Peyer's patch (tissue), 4 donors: ENCODE measurements around the gene PDE4D. TPM values are rescaled to one million over a fixed set of nuclear protein-coding genes. Genes with fewer than 3 reads are reported as not detected.

Experiments used
- DNase-seq, 3 donors: peaks; one replicate each; pipeline ENCODE4 v3.0.0-alpha.2; 2017 to 2019
- H3K27ac ChIP-seq, 4 donors: fragments of 200-600 bp; sonication (generic); one replicate each; pipeline ENCODE4 v1.5.1; 2016 to 2019
- H3K27me3 ChIP-seq, 2 donors: fragments of 200-600 bp; sonication (generic); one replicate each; pipeline ENCODE4 v1.5.1; 2019
- H3K36me3 ChIP-seq, 3 donors: fragments of 200-600 bp; sonication (generic); one replicate each; pipeline ENCODE4 v1.5.1; 2016 to 2019
- H3K4me1 ChIP-seq, 4 donors: fragments of 200-600 bp; sonication (generic); one replicate each; pipeline ENCODE4 v1.5.1; 2016 to 2019
- H3K4me3 ChIP-seq, 4 donors: fragments of 200-600 bp; sonication (generic); 1 replicate in 3 of 4; 2 replicates in 1 of 4; pipeline ENCODE4 v1.5.1; 2016 to 2019; ENCODE audit warnings: mild to moderate bottlenecking in 1 of 4
- H3K9me3 ChIP-seq, 4 donors: fragments of 200-600 bp; sonication (generic); one replicate each; pipeline ENCODE4 v1.5.1; 2016 to 2019; ENCODE audit warnings: mild to moderate bottlenecking in 1 of 4
- CTCF ChIP-seq, 6 experiments: fragments of 450-650 bp in 4 of 6; fragments of 200-600 bp in 2 of 6; sonication (generic) in 1 of 6; IDR thresholded peaks; one replicate each; pipeline ENCODE4 v1.5.1; 2017 to 2019; ENCODE audit warnings: antibody characterized with exemption in 6 of 6, mild to moderate bottlenecking in 3 of 6, moderate library complexity in 1 of 6
- POLR2A ChIP-seq, 2 donors: fragments of 450-650 bp; IDR thresholded peaks; one replicate each; pipeline ENCODE4 v1.5.1; 2017; ENCODE audit warnings: antibody characterized with exemption in 2 of 2, mild to moderate bottlenecking in 2 of 2, moderate library complexity in 2 of 2
- total RNA-seq, 4 donors: library from RNA; depleted of rRNA; stranded (reverse); fragments of >200 nt; gene quantifications; one replicate each; pipeline ENCODE4 v1.1.0, GENCODE V29; 2016

PDE4D gene
- total RNA-seq, 4 donors from 2014 or later: 19.8 to 89.1 (median 43.9) TPM

GRCh38 chr5:59622848-59623247, 270.7 kb downstream of the PDE4D start:
- H3K4me1 ChIP-seq: no peaks in the 10 kb centered on the region
- DNase-seq: no peak
- no peak overlapping the region for H3K4me3 ChIP-seq
- no peaks in the 10 kb centered on the region for H3K9me3 ChIP-seq
- TF ChIP-seq CTCF (IDR thresholded peaks at IDR 0.05): no peak
- TF ChIP-seq POLR2A (IDR thresholded peaks at IDR 0.05): no peak
- no peak overlapping the region for H3K27ac ChIP-seq
- H3K27me3 ChIP-seq: no peaks in the 10 kb centered on the region
- H3K36me3 ChIP-seq: no peaks in the 10 kb centered on the region

GRCh38 chr5:59621477-59621876, 272.0 kb downstream of the PDE4D start:
- TF ChIP-seq CTCF (IDR thresholded peaks at IDR 0.05) (no peak), POLR2A (IDR thresholded peaks at IDR 0.05) (no peak)
- H3K9me3 ChIP-seq: no peaks in the 10 kb centered on the region
- H3K4me3 ChIP-seq: no peak overlapping the region
- no peaks in the 10 kb centered on the region for H3K4me1 ChIP-seq
- no peaks in the 10 kb centered on the region for H3K36me3 ChIP-seq
- DNase-seq: no peak
- H3K27ac ChIP-seq: no peak overlapping the region
- H3K27me3 ChIP-seq: no peaks in the 10 kb centered on the region

GRCh38 chr5:59620535-59621212, 272.9 kb downstream of the PDE4D start:
- Histone ChIP-seq H3K27me3 (no peaks in the 10 kb centered on the region), H3K4me1 (no peaks in the 10 kb centered on the region), H3K4me3 (no peak overlapping the region), H3K36me3 (no peaks in the 10 kb centered on the region), H3K27ac (no peak overlapping the region), H3K9me3 (no peaks in the 10 kb centered on the region)
- DNase-seq: no peak
- TF ChIP-seq POLR2A (IDR thresholded peaks at IDR 0.05): no peak
- no peak for TF ChIP-seq CTCF (IDR thresholded peaks at IDR 0.05)

- TF ChIP-seq CTCF (IDR thresholded peaks at IDR 0.05): no peak
- TF ChIP-seq POLR2A (IDR thresholded peaks at IDR 0.05): no peak
- H3K4me1 ChIP-seq: no peaks in the 10 kb centered on the region
- H3K27ac ChIP-seq: no peak overlapping the region
- no peak overlapping the region for H3K4me3 ChIP-seq
- H3K36me3 ChIP-seq: no peaks in the 10 kb centered on the region
- DNase-seq: no peak
- H3K9me3 ChIP-seq: no peaks in the 10 kb centered on the region
- no peaks in the 10 kb centered on the region for H3K27me3 ChIP-seq
These were observed 274.9 kb downstream of the PDE4D start for GRCh38 chr5:59618644-59619043.

- Histone ChIP-seq H3K27me3 (no peaks in the 10 kb centered on the region), H3K9me3 (no peaks in the 10 kb centered on the region), H3K4me1 (no peaks in the 10 kb centered on the region), H3K27ac (peak overlapping the region in 2 of 4 donors; percentile 22 to 47), H3K36me3 (no peaks in the 10 kb centered on the region), H3K4me3 (no peak overlapping the region)
- TF ChIP-seq CTCF (IDR thresholded peaks at IDR 0.05) (no peak), POLR2A (IDR thresholded peaks at IDR 0.05) (no peak)
- DNase-seq: no peak
These were observed 276.2 kb downstream of the PDE4D start for GRCh38 chr5:59617186-59617771.
